ENCODE results near the gene ASAH2B. TPM values are rescaled to one million over a fixed set of nuclear protein-coding genes. Genes with fewer than 3 reads are reported as not detected.

Gene ASAH2B
- total RNA-seq, 2 donors from 2014 or later = 1.3 TPM

Other genes with a start within 250 kb of the ASAH2B start
- gene SGMS1, start 116.0 kb upstream of the ASAH2B start, total RNA-seq = 10 to 100 TPM; 45.3 to 51.3 TPM
- gene A1CF, start 145.7 kb downstream of the ASAH2B start, total RNA-seq = not detected

Measured in T-helper 17 cell (primary cell).